ENCODE data around the gene TAS2R14. TPM values are rescaled to one million over a fixed set of nuclear protein-coding genes. Genes with fewer than 3 reads are reported as not detected.

TAS2R14 gene
- total and polyA plus RNA-seq, 2 donors (not counting 3 experiments of a cell fraction or from before 2014, with no cell fraction given), result 0.91 to 4.2 TPM

DNA sequence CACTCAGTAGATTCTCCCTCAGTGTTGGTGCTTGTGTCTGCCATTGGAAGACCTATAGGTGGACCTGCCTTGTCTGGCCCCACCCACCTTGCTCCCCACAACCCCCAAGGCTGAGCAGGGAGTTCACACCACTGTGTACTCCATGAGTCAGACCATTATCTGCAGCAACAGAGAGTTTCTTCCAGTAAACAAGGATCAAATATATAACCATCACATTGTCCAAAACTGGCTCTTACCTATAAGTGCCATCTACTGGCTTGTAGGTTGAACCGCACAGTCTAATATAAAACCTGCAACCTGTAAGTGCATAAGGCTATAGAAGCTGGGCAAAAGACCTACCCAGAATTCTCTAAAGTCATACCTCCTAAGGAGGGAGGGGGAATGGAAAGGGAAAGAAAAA, 37.6 kb downstream of the TAS2R14 start:
- no peaks in the 10 kb centered on the region for H4K20me1 ChIP-seq (replicated peaks; ENCODE audit: control insufficient read depth, extremely low read depth, insufficient read depth, low read length)
- H3K4me2 ChIP-seq (ENCODE audit: insufficient read depth, low read length), result no peak overlapping the region
- H3K4me3 ChIP-seq (replicated peaks in 1 of 3; ENCODE audit: insufficient read depth in 1 of 3, low read depth in 1 of 3, low read length in 3 of 3), result no peak overlapping the region
- H3K36me3 ChIP-seq (ENCODE audit: control insufficient read depth in 2 of 2, extremely low read depth in 1 of 2, insufficient read depth in 2 of 2, low read length in 2 of 2), result no peaks in the 10 kb centered on the region
- CTCF ChIA-PET, result interaction anchor here (1.1 kb wide), 1 partner anchor 130 kb away, joined by 6 read pairs; no protein-coding TSS in a partner anchor
- DNase-seq (ENCODE audit: low read depth, low spot score) (no peak), FAIRE-seq (peak; percentile 52)
- no peak overlapping the region for H2AFZ ChIP-seq (ENCODE audit: low read depth, low read length)
- no peak overlapping the region for H3K9ac ChIP-seq (replicated peaks; ENCODE audit: extremely low read depth, insufficient read depth, low read length)
- POLR2A ChIA-PET, result no interaction called here
- H3K9me1 ChIP-seq (replicated peaks; ENCODE audit: control insufficient read depth, extremely low read depth, insufficient read depth, low read length), result no peaks in the 10 kb centered on the region
- no peaks in the 10 kb centered on the region for H3K9me3 ChIP-seq (replicated peaks; ENCODE audit: control insufficient read depth, insufficient read depth, low read length)
- H3K27me3 ChIP-seq (ENCODE audit: control insufficient read depth in 2 of 2, insufficient read depth in 2 of 2, low read length in 2 of 2), result no peaks in the 10 kb centered on the region
- no TSS peak for BruUV-seq (replicated peaks)
- H3K4me1 ChIP-seq (ENCODE audit: control insufficient read depth, extremely low read depth, insufficient read depth, low read length), result no peaks in the 10 kb centered on the region
- no peak overlapping the region for H3K27ac ChIP-seq (ENCODE audit: insufficient read depth, low read depth, low read length)
- no peaks in the 10 kb centered on the region for H3K79me2 ChIP-seq (ENCODE audit: control insufficient read depth, insufficient read depth, low read length)
- intact Hi-C loops (cut with micrococcal nuclease), result no loop called here
- dilution Hi-C loops (cut with MboI; ENCODE audit: extremely low pct_ligation_motif_present, low sequenced_read_pairs), result no loop called here
- TF ChIP-seq CTCF (IDR thresholded peaks at IDR 0.05; ENCODE audit: extremely low read depth in 1 of 2, insufficient read depth in 1 of 2, low read depth in 1 of 2, low read length in 2 of 2) (no peak), MYC (IDR thresholded peaks at IDR 0.05; ENCODE audit: low read depth, low read length) (no peak), JUN (IDR thresholded peaks at IDR 0.05; ENCODE audit: borderline replicate concordance, insufficient read depth, insufficient read length, low read depth) (no peak), EZH2 (IDR thresholded peaks at IDR 0.05; ENCODE audit: borderline replicate concordance, low read depth, low read length, severe bottlenecking) (no peak), FOS (IDR thresholded peaks at IDR 0.05; ENCODE audit: borderline replicate concordance, insufficient read depth, low read length) (no peak), GATA2 (IDR thresholded peaks at IDR 0.05; ENCODE audit: insufficient read depth, insufficient read length, low read depth, low read length) (no peak), POLR2AphosphoS5 (IDR thresholded peaks at IDR 0.05; ENCODE audit: insufficient read depth, low read depth, low read length) (no peak), POLR2A (IDR thresholded peaks at IDR 0.05; ENCODE audit: low read depth, low read length) (no peak), MAX (IDR thresholded peaks at IDR 0.05; ENCODE audit: insufficient read depth, insufficient read length) (no peak)
